GM18868 (cell line): ENCODE data around the gene FAM25A.

Experiments used
- ATAC-seq: cut with Tn5 transposase; IDR thresholded peaks from one replicate; pipeline ENCODE4 v1.9.1; 2021; ENCODE audit warnings: mild to moderate bottlenecking, moderate library complexity; ENCODE audit not compliant: unreplicated experiment

FAM25A gene

DNA sequence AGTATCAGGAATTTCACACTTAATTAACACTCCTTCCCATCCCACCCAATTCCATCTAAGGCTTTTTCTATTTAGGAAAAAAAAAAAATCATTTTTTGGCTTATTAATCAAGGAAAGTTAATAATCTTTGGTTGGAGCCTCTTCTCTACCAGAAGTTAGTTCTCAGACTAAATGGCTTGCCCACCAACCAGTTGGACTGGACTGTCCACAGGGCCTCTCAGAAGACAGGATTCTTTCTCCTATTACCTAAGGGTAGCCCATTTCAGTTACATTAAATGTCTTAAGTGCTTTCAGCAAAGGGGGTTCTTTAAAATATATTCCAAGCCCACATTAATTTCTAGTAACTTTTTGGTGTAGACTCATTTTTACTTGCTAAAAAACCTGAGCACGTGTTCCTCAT is 39.3 kb downstream of the FAM25A start:
- no peak for ATAC-seq

DNA sequence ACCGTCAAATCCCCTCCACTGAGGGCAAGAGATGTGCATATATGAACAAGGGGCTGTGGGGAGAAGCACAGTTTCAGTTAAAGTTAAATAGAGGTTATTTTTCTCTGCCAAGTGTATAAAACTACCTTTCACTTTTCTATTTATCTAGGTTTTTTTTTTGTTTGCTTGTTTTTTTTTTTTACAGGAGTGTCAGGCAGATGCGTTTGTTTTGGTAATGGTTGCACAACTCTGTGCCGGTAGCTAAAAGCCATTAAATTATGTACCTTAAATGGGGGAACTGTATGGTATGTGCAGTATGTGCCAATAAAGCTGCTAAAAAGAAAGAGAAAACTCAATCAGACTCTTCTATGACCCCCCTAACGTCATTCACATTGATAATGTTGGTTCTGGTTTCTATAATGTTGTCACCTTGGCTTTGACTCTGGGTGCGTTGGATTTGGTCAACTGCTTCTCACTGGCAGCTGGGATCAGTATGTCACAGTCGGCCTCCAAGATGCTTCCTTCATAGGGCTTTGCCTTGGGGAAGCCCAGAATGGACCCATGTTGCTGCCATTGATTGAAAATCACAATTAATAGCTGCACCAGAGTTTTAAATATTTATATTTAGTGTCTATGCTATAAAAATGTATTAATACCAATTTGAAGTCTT is 40.3 kb downstream of the FAM25A start:
- no peak for ATAC-seq

DNA sequence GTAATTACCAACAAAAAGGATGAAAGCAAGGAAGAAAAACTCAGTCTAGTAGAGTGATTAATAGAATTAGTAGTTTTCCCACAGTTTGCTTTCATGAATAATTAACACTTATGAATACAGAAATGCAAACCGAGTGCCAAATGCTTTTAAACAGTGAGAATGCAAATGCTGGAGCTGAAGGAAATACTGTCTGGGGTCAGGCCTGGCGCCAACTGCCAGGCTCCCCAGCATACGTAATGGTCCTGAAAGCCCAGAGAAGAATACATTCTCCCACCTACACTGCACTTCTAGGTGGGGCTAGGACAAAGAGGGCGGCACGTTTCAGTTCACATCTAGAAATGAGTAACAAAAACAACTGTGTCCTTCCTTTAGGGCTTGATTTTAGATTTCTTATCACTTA is 44.6 kb downstream of the FAM25A start:
- ATAC-seq: no peak

DNA sequence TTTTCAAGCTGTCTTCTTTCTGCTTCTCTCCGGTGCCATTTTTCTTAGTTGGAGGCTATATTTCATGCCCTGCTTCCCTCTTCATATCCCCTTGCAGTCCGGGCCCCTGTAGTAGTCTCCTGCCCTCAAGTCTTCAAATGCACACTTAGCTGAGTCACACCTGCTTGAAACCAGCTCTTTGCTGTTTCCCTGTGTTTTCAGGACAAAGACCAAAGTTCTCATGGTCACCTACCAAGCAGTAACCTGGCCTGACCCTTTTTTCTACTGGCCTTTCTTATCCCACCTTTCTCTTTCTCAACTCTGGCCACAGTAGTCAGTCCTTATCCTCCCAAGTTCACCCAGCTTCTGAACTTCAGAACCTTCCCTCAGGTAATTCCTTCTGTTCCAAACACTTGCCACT is 46.1 kb downstream of the FAM25A start:
- no peak for ATAC-seq

DNA sequence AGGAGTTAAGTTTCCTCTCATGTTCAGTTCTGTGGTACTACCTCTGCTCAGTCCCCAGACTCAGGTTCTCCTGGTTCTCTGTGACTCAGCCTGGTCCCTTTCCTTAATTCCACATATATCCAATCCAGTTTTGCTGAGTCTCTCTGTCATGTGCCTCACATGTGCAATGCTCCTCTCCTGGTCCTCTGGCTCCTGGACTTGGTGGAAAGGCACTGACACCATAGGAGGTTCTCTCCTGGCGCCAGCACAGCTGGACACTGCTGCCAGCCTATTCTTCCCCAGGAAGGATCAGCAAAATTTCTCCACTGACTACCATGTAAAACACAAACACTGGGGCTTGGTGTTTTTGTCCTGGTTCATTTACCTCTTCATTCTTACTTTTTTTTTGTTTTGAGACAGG is 46.8 kb downstream of the FAM25A start:
- no peak for ATAC-seq

DNA sequence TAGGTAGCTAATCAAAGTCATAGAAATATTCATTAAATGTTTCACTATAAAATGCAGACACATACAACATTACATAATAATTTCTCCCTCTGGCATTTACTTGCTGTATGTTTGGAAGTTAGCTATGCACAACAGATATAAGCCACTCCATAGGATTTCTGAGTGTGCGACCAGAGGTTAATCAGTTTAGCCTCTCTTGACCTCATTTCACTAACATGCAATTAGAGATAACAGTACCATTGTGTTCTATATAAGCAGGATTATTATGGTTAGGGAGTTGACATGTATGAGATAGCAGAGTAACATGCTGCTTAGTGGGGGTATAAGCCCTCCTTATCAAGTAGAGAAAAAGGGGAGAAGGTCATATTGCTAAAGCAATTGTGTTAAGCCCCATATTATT is 48.2 kb downstream of the FAM25A start:
- no peak for ATAC-seq

DNA sequence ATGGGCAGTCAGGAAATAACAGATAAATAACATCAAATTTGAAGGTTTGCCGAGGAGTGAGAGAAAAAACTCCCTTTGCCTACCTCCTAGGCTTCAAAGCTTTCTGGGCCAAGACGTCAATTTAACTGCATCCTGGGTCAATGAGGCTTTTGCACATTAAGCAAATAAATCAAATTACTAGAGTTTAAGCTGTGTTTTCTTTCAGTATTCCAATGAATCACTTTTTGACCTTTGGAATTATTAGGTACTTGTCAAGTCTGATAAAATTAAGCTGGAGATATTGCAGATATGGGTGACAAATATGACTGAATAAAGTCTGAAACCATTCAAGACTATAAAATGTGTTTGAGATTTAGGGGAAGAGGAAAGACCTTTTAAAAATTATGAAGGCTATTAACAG is 52.4 kb downstream of the FAM25A start:
- no peak for ATAC-seq
